ENCODE data around the gene RAD51B.

Gene RAD51B

DNA sequence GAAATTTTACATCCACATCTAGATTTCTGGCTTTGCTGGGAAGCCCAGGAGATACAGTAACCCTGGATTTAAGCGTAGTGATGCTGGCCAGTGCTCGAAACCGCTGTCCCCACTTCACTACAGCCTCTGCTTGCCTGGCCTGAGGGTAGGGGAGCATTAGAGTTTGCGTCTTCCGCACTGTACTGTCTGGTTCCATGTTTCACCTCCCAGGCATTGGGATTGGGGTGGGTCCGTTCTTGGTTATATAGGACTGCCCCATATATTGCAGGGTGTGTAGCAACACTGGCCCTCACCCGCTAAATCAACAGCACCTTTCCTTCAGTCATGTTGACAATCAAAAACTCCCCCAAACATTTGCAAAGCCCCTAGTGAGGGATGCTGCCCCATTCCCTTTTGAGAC lies 732.5 kb downstream of the RAD51B start:
- Histone ChIP-seq H3K27ac (peak overlapping the region in 10 of 11 experiments; percentile 8 to 78 (median 47); a peak in 13 of 22 replicates), H3K36me3 (no peaks in the 10 kb centered on the region), H3K4me1 (peaks cover 83 to 100% (median 93%) of the 10 kb centered on the region in 10 experiments), H3K4me3 (no peak overlapping the region), H3K9ac (peak overlapping the region in 4 of 11 experiments; percentile 16 to 54 (median 22); a peak in 4 of 22 replicates), H4K20me1 (no peaks in the 10 kb centered on the region), H3K4me2 (peak overlapping the region; percentile 61 to 84 (median 76)), H3K27me3 (no peaks in the 10 kb centered on the region), H3K9me3 (replicated peaks in 1 of 11) (peaks cover 0 to 16% (median 7%) of the 10 kb centered on the region in 11 experiments; a peak in 13 of 22 replicates)
- no peak for TF ChIP-seq Cebpa-rat (IDR thresholded peaks at IDR 0.05)

DNA sequence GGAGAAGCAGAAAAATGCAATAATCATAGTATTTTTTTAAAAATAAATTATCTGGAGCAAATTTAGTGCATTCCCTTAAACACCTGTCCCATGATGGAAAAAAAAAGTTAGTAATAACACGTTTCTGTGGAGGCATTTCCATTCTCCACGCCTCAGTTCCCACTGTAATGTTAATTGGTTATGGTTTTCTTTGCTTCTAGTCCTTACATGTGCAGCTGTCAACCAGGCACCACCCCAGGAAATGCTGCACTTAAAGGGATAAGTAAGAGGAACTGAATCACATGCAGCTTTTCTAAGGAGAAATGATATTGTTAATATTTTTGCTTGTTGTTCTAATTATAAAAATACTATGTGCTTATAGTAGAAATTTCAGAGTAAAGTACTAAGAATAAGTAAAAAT lies 733.0 kb downstream of the RAD51B start:
- H3K4me3 ChIP-seq, result no peak overlapping the region
- H3K36me3 ChIP-seq, result peaks cover 0 to 3% (median 0%) of the 10 kb centered on the region in 11 experiments; a peak in 1 of 22 replicates
- H3K4me1 ChIP-seq, result peaks cover 79 to 100% (median 91%) of the 10 kb centered on the region in 10 experiments
- H3K4me2 ChIP-seq, result peak overlapping the region; percentile 61 to 84 (median 76)
- peaks cover 0 to 20% (median 10%) of the 10 kb centered on the region in 11 experiments; a peak in 17 of 22 replicates for H3K9me3 ChIP-seq (replicated peaks in 1 of 11)
- TF ChIP-seq Cebpa-rat (IDR thresholded peaks at IDR 0.05), result no peak
- H3K27me3 ChIP-seq, result no peaks in the 10 kb centered on the region
- peak overlapping the region in 3 of 11 experiments; percentile 17 to 54 (median 27); a peak in 4 of 22 replicates for H3K9ac ChIP-seq
- H4K20me1 ChIP-seq, result no peaks in the 10 kb centered on the region
- H3K27ac ChIP-seq, result peak overlapping the region in 10 of 11 experiments; percentile 23 to 78 (median 61); a peak in 16 of 22 replicates

DNA sequence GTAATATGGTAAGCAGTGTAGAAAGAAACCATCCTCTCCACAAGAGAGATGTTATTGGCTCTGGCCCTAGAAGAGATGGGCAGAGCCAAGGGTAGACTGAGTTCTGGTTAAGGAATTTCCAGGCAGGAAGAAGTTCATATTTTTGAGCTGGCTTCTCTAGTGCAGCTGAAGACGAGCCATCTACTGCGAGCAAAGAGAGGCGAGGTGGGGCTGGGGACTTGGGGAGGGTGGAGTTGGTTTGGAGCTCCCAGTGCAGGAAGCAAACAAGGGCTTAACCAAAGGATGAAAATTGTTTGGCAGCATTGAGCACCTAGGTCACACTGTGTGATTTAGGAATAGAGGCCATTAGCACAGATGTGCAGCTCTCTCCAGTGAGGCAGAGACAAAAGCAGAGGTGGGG lies 733.7 kb downstream of the RAD51B start:
- Histone ChIP-seq H3K9me3 (replicated peaks in 1 of 11) (peaks cover 0 to 26% (median 16%) of the 10 kb centered on the region in 11 experiments; a peak in 18 of 22 replicates), H3K4me2 (peak overlapping the region; percentile 61 to 84 (median 76)), H3K36me3 (peaks cover 0 to 10% (median 0%) of the 10 kb centered on the region in 11 experiments; a peak in 2 of 22 replicates), H3K27me3 (no peaks in the 10 kb centered on the region), H4K20me1 (no peaks in the 10 kb centered on the region), H3K4me1 (peaks cover 72 to 100% (median 84%) of the 10 kb centered on the region in 10 experiments), H3K9ac (peak overlapping the region in 4 of 11 experiments; percentile 17 to 54 (median 28); a peak in 5 of 22 replicates), H3K27ac (peak overlapping the region in 10 of 11 experiments; percentile 23 to 78 (median 61); a peak in 18 of 22 replicates), H3K4me3 (no peak overlapping the region)
- TF ChIP-seq Cebpa-rat (IDR thresholded peaks at IDR 0.05), result no peak

DNA sequence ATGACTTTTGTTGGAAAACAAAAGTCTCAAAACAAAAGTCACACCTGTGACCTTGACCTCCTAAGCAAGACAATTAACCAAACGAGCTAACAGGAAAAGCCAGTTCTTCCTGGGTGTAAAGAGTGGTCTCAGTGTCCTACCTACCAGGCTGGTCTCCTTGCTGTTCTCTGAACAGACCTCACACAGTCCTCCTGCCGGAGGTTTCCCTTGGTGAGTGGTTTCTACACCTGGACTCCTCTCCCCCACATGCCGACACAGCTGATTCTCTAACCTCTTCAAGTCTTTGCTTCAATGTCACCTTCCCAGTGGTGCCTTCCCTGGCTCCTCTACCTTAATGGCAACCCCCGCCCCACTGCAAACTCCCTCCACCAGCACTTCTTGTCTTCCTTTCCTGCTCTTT lies 734.7 kb downstream of the RAD51B start:
- H3K4me3 ChIP-seq, result no peak overlapping the region
- peaks cover 63 to 93% (median 75%) of the 10 kb centered on the region in 10 experiments for H3K4me1 ChIP-seq
- peaks cover 0 to 28% (median 19%) of the 10 kb centered on the region in 11 experiments; a peak in 18 of 22 replicates for H3K9me3 ChIP-seq (replicated peaks in 1 of 11)
- H4K20me1 ChIP-seq, result no peaks in the 10 kb centered on the region
- H3K36me3 ChIP-seq, result peaks cover 0 to 14% (median 0%) of the 10 kb centered on the region in 11 experiments; a peak in 2 of 22 replicates
- H3K4me2 ChIP-seq, result peak overlapping the region; percentile 40 to 84 (median 54); a peak in 21 of 22 replicates
- no peak for TF ChIP-seq Cebpa-rat (IDR thresholded peaks at IDR 0.05)
- no peak overlapping the region for H3K9ac ChIP-seq
- no peaks in the 10 kb centered on the region for H3K27me3 ChIP-seq
- H3K27ac ChIP-seq, result peak overlapping the region in 8 of 11 experiments; percentile 0 to 61 (median 39); a peak in 8 of 22 replicates

DNA sequence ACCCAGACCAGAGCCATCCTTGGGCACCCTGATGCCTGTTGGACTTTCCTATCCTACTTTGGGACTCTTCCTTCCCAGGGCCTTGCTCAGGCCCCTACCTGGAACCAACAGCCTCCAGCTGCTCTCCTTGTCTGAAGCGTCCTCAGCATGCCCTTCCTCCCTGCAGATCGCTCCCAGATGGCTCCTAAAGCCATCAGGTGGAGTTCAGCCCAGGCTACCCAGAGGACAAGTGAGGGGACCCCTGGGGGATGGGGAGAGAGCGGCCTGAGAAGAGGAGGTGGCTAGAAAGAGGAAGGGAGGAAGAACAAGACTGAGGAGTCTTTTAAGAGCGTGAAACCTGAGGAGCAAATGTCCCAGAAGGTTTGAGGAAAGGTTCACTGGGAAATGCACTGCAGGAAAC lies 736.7 kb downstream of the RAD51B start:
- no peaks in the 10 kb centered on the region for H4K20me1 ChIP-seq
- H3K4me2 ChIP-seq, result peak overlapping the region; percentile 40 to 84 (median 65)
- H3K36me3 ChIP-seq, result peaks cover 0 to 14% (median 0%) of the 10 kb centered on the region in 11 experiments; a peak in 2 of 22 replicates
- peaks cover 63 to 92% (median 68%) of the 10 kb centered on the region in 10 experiments for H3K4me1 ChIP-seq
- H3K27ac ChIP-seq, result peak overlapping the region in 7 of 11 experiments; percentile 15 to 73 (median 29); a peak in 9 of 22 replicates
- no peaks in the 10 kb centered on the region for H3K27me3 ChIP-seq
- no peak for TF ChIP-seq Cebpa-rat (IDR thresholded peaks at IDR 0.05)
- peaks cover 0 to 15% (median 12%) of the 10 kb centered on the region in 11 experiments; a peak in 16 of 22 replicates for H3K9me3 ChIP-seq (replicated peaks in 1 of 11)
- H3K9ac ChIP-seq, result peak overlapping the region in 1 of 11 experiments; percentile 12; a peak in 1 of 22 replicates
- H3K4me3 ChIP-seq, result no peak overlapping the region

DNA sequence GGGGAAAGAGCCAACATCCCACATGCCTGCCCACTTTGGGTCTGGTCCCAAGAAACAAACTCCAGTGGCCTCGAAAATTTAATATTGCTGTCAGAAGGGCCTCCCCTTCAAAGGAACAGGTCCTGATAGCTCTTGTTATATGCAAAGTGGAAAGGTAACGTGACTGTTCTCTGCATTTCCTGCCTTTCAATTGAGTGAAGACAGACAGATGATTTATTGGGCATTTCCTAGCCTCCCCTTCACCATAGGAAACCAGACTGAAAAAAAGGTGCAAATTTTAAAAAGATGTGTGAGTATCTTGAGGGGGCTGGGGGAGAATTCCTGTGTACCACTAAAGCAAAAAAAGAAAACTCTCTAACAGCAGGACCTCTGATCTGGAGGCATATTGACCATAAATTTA lies 738.1 kb downstream of the RAD51B start:
- Histone ChIP-seq H3K4me2 (peak overlapping the region in 5 of 11 experiments; percentile 5 to 53 (median 15); a peak in 6 of 22 replicates), H3K4me1 (peaks cover 63 to 92% (median 68%) of the 10 kb centered on the region in 10 experiments), H3K9ac (no peak overlapping the region), H3K27ac (no peak overlapping the region; a peak in 1 of 22 replicates), H3K27me3 (no peaks in the 10 kb centered on the region), H3K4me3 (no peak overlapping the region), H3K9me3 (replicated peaks in 1 of 11) (peaks cover 0 to 15% (median 12%) of the 10 kb centered on the region in 11 experiments; a peak in 16 of 22 replicates), H3K36me3 (peaks cover 0 to 14% (median 0%) of the 10 kb centered on the region in 11 experiments; a peak in 2 of 22 replicates), H4K20me1 (no peaks in the 10 kb centered on the region)
- no peak for TF ChIP-seq Cebpa-rat (IDR thresholded peaks at IDR 0.05)

DNA sequence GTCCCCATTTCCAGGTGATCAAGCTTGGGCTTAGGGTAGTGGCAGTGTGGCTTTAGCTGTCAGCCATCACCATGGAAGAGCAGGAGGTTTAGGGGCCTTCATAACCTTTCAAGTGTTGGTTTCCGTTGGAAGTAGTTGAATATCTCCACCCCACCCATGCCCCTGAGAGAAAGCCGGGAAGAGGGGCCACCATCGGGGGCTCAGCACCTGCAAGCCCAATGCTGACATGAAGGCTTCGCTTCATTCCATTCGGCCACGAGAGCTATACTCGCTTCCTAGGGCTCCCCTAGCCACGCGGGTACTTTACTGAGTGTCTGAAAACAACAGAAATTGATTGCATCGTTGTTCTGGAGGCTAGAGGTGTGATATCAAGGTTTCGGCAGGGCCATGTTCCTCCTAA lies 738.5 kb downstream of the RAD51B start:
- no peak for TF ChIP-seq Cebpa-rat (IDR thresholded peaks at IDR 0.05)

DNA sequence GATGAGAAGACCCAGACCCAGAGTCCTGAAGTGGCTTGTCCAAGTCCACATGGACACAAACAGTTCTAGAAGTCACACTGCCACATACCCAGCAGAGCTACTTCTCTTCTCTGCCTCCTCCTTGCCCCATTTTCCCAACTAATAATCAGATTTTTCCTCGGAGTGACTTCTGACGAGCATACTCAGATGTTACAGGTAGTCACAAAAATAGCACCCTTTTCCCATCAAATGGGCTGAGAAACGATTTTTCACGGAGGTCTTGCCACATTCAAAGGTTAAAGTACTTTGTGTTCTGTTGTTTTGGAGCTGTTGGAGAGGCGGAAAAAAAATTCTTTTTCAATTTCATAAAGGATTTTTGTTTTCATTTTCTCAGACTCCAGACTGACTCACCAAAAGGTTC lies 740.4 kb downstream of the RAD51B start:
- Histone ChIP-seq H3K9ac (no peak overlapping the region), H3K27me3 (no peaks in the 10 kb centered on the region), H3K36me3 (peaks cover 0 to 14% (median 0%) of the 10 kb centered on the region in 11 experiments; a peak in 2 of 22 replicates), H4K20me1 (no peaks in the 10 kb centered on the region), H3K4me1 (peaks cover 65 to 92% (median 69%) of the 10 kb centered on the region in 10 experiments), H3K4me3 (no peak overlapping the region), H3K4me2 (peak overlapping the region in 2 of 11 experiments; percentile 91 to 95; a peak in 4 of 22 replicates), H3K9me3 (replicated peaks in 1 of 11) (peaks cover 0 to 15% (median 12%) of the 10 kb centered on the region in 11 experiments; a peak in 16 of 22 replicates), H3K27ac (peak overlapping the region in 2 of 11 experiments; percentile 4 to 21; a peak in 2 of 22 replicates)
- TF ChIP-seq Cebpa-rat (IDR thresholded peaks at IDR 0.05), result no peak

More for the DNA sequence above, 738.5 kb downstream of the RAD51B start:
- H3K27ac ChIP-seq, result peak overlapping the region in 1 of 11 experiments; percentile 6; a peak in 1 of 22 replicates
- no peaks in the 10 kb centered on the region for H4K20me1 ChIP-seq
- peaks cover 0 to 15% (median 12%) of the 10 kb centered on the region in 11 experiments; a peak in 16 of 22 replicates for H3K9me3 ChIP-seq (replicated peaks in 1 of 11)
- peaks cover 0 to 14% (median 0%) of the 10 kb centered on the region in 11 experiments; a peak in 2 of 22 replicates for H3K36me3 ChIP-seq
- peak overlapping the region in 5 of 11 experiments; percentile 5 to 53 (median 15); a peak in 4 of 22 replicates for H3K4me2 ChIP-seq
- no peak overlapping the region for H3K9ac ChIP-seq
- H3K4me1 ChIP-seq, result peaks cover 63 to 92% (median 68%) of the 10 kb centered on the region in 10 experiments
- H3K27me3 ChIP-seq, result no peaks in the 10 kb centered on the region
- H3K4me3 ChIP-seq, result no peak overlapping the region

DNA sequence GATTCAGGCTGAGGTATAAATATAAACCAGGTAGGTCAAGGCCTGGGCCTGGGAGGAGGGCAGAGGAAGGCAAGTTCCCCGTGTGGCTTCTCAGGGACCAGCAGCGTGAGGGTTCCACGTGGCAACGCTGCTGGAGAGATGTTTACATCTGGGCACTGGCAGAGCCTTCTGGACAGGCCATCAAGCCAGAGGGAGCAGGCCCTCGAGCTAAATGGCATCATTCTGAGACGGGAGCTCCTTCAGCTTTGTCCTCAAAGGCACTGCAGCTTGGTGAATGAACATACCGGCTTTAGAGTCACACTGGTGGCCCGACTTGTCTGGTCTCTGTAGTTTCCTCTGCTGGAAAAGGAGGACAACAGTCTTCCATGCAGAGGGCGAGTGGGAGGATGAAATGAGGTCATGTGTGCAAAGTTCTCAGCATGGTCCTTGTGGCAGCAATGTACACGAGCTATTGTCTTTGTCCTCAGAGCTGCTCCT lies 742.0 kb downstream of the RAD51B start:
- Histone ChIP-seq H3K27me3 (no peaks in the 10 kb centered on the region), H3K4me3 (no peak overlapping the region; a peak in 1 of 20 replicates), H3K27ac (peak overlapping the region; percentile 82 to 95 (median 90)), H4K20me1 (no peaks in the 10 kb centered on the region), H3K36me3 (peaks cover 0 to 14% (median 0%) of the 10 kb centered on the region in 11 experiments; a peak in 2 of 22 replicates), H3K4me2 (peak overlapping the region; percentile 79 to 96 (median 90)), H3K4me1 (peaks cover 65 to 92% (median 69%) of the 10 kb centered on the region in 10 experiments), H3K9ac (peak overlapping the region; percentile 73 to 86 (median 81); a peak in 20 of 22 replicates), H3K9me3 (replicated peaks in 1 of 11) (peaks cover 0 to 15% (median 12%) of the 10 kb centered on the region in 11 experiments; a peak in 16 of 22 replicates)
- TF ChIP-seq Cebpa-rat (IDR thresholded peaks at IDR 0.05), result no peak
